ENCODE data around the gene LRRC28.

The LRRC28 gene

GRCh38 chr15:99435113-99435695, 183.9 kb downstream of the LRRC28 start:
- no peak for DNase-seq (ENCODE audit: low read depth)

- no peak for DNase-seq (ENCODE audit: low read depth)
Observed at GRCh38 chr15:99435877-99436541, 184.7 kb downstream of the LRRC28 start.

- DNase-seq (ENCODE audit: low read depth), result no peak
Observed at GRCh38 chr15:99436542-99437314, 185.4 kb downstream of the LRRC28 start.

GRCh38 chr15:99437315-99438223, 186.3 kb downstream of the LRRC28 start:
- no peak for DNase-seq (ENCODE audit: low read depth)

- DNase-seq (ENCODE audit: low read depth), result no peak
Observed at GRCh38 chr15:99438224-99438585, 186.9 kb downstream of the LRRC28 start.

- DNase-seq (ENCODE audit: low read depth), result peak; percentile 26
Observed at GRCh38 chr15:99438691-99439523, 187.6 kb downstream of the LRRC28 start.

- DNase-seq (ENCODE audit: low read depth), result no peak
Observed at GRCh38 chr15:99439524-99439835, 188.2 kb downstream of the LRRC28 start.

- DNase-seq (ENCODE audit: low read depth), result no peak
Observed at GRCh38 chr15:99440029-99440428, 188.7 kb downstream of the LRRC28 start.

Measured in amniotic epithelial cell (primary cell).